ENCODE results near the gene CCM2.

CCM2 gene

DNA sequence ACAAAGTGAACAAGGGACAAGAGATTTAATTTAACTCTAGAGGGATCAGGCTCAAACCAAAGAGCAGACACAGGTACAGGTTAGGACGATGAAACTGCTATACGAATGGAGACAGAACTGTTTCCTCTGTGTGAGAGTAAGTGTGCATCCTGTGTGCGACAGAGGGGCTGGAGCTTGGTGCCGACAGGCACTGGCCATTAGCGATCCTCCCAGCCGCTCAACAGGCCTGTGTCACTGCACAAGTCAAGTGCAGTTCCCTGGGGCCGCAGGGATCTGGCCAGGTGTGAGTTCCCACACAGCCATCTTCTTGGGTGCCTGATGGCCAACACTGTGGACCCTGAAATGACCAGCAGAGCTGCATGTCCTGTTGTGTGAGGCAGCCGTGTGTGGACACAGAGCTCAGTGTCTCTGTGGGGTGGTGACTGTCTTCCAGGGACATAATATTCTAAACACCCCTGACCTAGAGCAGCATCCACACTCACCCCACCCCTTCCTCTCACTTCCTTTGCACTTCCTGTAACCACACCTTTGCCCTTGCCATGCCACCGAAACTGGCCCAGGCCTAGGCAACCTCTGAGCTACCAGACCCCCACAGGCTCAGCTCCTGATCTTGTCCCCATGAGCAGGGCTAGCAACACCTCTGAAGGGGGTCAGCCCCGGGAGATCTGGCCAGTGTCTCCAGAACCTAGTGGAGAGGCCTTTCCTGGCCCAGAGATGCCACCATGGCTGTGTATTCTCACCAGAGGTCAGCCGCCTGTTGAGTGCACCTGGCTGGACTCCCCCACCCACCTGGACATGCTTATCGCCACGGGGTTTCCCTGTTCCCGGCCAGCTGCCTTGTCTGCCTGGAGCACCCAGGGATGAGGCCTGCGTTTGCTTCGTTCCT is 123.2 kb downstream of the CCM2 start:
- DNase-seq (ENCODE audit: low read depth, low spot score) = no peak

DNA sequence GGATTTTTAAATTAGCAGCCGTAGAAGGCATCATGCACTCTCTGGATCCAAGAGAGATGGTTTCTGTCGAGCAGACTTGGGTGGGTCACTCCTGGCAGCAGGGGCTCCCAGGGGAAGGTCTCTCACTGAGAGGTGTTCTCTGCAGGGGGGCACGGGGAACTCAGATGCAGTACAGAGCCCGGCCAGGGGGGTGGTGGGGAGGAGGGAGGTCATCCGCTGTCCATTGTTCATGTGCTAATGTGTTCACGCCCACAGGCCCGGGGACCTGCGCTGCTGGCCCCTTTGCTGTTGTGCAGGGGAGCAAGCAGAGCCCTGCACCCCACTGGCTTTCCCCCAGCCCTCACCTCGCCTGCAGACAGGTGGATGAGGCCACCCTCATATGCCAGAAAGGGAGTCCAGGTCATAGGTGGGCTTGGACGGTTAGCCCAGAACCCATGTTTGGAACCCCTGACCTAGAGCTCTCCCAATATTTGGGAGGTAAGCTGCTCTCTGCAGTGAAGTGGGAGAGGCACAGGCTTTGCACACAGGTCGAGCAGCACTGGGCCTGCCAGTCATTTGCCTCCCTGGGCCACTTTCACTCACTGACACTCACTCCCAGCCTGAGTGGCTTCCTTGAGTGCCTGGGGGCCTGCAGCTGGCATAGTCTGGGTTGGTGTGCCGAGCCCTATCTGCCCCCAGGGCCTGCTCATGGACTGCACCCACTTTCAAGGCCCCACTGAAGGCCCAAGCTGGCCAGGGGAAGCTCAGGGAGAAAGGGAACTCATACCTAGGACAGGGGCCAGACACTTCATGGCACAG is 124.1 kb downstream of the CCM2 start:
- no peak for DNase-seq (ENCODE audit: low read depth, low spot score)

DNA sequence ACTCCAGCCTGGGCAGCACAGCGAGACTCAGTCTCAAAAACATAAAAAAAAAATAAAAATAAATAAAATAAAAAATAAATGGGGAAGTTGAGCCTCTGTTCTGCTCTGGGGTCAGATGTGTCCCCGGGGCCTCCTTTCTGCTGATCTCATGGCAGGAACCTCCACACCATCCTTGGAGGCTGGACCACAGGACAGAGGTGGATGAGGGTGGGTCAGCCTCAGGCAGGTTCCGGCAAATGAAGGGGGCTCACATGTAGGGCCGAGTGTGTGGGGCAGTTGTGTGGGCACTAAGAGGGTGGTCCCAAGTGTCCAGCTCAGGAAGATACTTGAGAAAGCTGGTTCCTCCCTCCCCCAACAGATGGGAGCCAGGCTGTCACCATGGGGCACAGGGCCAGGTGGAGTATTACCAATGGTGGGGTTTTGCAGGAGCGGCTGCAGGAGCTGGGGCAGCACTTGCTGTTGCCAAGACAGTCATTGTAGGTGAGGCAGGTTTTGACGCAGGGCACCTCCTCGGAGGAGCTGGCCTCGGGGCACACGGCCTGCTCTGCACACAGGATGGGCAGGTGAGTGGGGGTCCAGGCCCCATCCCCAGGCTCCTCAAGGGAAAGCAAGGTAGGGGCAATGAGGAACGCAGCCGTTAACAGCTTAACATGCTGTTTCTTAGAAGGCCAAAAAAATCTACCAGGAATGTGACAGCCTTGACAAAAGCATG is 125.3 kb downstream of the CCM2 start:
- no peak for DNase-seq (ENCODE audit: low read depth, low spot score)
